ENCODE measurements around the gene CGN. TPM values are rescaled to one million over a fixed set of nuclear protein-coding genes. Genes with fewer than 3 reads are reported as not detected.

CGN gene
- total RNA-seq, 1 donor = 1.7 TPM

DNA sequence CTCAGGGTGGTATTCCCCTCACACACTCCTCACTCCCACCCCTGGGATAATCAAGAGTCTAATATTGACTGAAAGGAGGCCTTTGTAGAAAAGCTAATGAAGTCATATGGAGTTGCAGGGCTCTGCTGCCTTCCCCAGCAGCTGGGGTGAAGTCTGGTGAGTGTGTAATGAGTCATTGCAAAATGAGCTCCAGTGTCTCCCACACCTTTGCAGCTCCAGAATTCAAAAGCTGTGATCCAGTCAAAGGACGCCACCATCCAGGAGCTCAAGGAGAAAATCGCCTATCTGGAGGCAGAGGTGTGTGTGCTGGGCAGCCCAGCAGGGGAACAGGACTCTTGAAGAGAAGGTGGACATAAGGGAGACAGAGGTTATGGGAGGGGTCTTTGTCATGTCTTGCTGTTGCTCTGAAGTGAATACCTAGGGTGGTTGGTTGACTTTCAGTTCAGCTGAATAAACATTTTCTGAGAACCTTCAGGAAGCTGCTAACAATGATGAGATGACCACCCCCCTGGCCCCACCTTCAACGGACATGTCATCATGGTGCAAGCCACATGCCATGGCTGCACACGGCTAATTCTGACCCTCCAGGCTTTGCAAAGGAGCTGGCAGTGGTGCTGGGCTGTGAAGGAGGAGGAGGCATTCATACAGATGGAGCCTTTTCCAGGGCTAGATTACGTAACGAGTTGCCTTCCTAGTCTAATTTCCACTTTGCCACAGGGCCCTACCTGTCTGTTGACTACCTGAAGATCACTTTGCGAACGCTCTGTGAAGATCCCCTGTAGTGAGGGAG lies 68.4 kb downstream of the CGN start:
- no peaks in the 10 kb centered on the region for H3K4me1 ChIP-seq (ENCODE audit: insufficient read depth, low read length)
- no peak overlapping the region for H3K4me3 ChIP-seq (ENCODE audit: low read length)
- no peaks in the 10 kb centered on the region for H3K27me3 ChIP-seq (ENCODE audit: insufficient read depth, low read length)
- H3K9me3 ChIP-seq (ENCODE audit: low read depth, low read length) = no peaks in the 10 kb centered on the region

DNA sequence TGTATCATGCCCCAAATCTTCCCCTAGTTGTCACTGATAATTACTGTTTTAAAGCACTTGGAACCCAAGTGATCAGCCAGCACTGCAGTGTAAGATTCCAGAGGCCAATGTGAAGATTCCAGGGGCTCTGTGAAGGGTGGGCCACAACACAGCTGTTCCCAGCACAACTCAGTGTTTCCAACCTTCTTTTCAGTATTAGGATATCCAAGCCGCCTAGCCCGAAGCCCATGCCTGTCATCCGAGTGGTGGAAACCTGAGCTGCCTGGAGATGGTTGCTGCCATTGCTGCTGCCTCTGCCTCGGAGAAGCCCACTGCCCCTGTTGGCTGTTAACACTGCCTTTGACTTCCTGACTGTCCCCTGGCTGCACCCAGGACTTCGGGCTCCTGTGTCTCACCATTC lies 70.3 kb downstream of the CGN start:
- H3K4me1 ChIP-seq (ENCODE audit: insufficient read depth, low read length) = no peaks in the 10 kb centered on the region
- no peaks in the 10 kb centered on the region for H3K9me3 ChIP-seq (ENCODE audit: low read depth, low read length)
- H3K4me3 ChIP-seq (ENCODE audit: low read length) = no peak overlapping the region
- H3K27me3 ChIP-seq (ENCODE audit: insufficient read depth, low read length) = no peaks in the 10 kb centered on the region

DNA sequence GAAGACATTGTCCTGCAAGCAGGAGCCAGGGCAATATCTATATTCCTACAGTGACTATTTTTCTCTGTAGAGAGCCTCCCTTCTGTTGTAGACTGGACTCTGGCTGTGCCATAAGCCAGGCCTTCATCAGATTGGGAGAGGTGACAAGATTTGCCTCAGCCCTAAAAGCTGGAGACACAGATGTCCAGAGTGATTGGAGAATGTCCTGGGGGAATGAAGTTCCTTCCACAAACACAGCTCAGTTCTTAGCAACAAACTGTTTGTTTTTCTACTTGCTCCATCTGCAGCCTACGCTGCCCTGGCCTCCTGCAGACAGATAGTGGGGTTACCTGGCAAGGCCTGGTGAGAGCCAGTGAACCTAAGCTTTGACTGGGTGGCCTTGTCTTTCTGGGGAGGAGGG lies 70.7 kb downstream of the CGN start:
- Histone ChIP-seq H3K4me3 (ENCODE audit: low read length) (no peak overlapping the region), H3K4me1 (ENCODE audit: insufficient read depth, low read length) (no peaks in the 10 kb centered on the region), H3K9me3 (ENCODE audit: low read depth, low read length) (no peaks in the 10 kb centered on the region), H3K27me3 (ENCODE audit: insufficient read depth, low read length) (no peaks in the 10 kb centered on the region)

DNA sequence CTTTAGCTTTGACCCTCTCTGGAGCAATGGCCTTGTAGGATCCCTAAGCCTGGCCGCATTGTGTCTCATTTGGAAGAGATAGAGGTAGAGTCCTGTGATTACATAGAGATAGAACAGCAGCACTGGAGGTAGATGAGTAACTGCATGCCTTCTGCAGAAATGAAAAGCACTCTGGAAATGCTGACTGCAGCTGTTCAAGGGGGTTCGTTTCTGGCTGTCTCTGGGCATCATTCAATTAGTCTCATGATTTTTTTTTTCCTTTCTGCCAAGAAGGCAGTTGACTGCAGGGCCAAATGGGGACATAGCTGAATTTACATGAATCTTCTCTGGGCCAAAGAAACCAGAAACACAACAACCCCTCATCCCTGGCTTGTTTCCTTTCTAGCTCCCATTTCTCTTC lies 72.6 kb downstream of the CGN start:
- no peaks in the 10 kb centered on the region for H3K4me1 ChIP-seq (ENCODE audit: insufficient read depth, low read length)
- no peak overlapping the region for H3K4me3 ChIP-seq (ENCODE audit: low read length)
- H3K9me3 ChIP-seq (ENCODE audit: low read depth, low read length) = no peaks in the 10 kb centered on the region
- no peaks in the 10 kb centered on the region for H3K27me3 ChIP-seq (ENCODE audit: insufficient read depth, low read length)

DNA sequence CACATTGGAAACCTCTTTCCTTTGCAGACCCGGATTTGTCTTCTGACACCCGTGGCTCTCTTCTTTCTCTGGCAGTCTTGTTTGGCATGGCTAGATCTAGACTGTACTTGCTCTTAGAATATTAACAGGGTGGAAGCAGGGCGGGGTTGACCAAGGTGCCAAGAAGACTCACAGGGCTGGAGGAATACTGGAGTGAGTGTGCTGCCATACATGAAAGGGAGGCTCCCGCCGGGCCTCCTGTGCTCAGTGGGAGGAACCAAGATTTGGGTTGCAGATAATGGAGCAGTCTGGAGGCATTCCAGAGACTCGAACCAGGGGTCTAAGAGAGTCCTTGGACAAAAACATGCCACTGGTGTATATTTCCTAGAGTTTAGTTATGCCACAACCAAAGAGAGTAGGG lies 73.1 kb downstream of the CGN start:
- H3K27me3 ChIP-seq (ENCODE audit: insufficient read depth, low read length) = no peaks in the 10 kb centered on the region
- no peaks in the 10 kb centered on the region for H3K4me1 ChIP-seq (ENCODE audit: insufficient read depth, low read length)
- no peak overlapping the region for H3K4me3 ChIP-seq (ENCODE audit: low read length)
- H3K9me3 ChIP-seq (ENCODE audit: low read depth, low read length) = no peaks in the 10 kb centered on the region

DNA sequence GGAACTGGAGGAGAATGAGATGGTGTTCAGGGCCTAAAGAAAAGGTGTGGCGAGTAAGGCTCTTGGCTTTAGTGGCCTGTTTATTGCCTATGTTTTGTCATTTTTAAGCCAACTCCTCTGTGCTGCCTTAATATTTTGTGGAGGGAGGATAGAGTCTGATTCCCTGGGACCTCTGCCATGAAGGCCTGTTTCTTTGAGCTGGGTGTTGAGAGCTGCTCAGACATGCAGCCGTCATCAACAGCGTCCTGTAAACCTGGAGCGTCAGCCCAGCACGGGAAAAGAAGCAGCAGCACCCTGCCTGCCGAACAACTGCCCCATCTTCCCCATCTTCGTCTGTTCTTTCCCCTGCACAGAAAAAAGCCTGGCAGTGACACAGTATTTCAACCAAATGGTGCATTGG lies 73.6 kb downstream of the CGN start:
- Histone ChIP-seq H3K4me1 (ENCODE audit: insufficient read depth, low read length) (no peaks in the 10 kb centered on the region), H3K9me3 (ENCODE audit: low read depth, low read length) (no peaks in the 10 kb centered on the region), H3K4me3 (ENCODE audit: low read length) (no peak overlapping the region), H3K27me3 (ENCODE audit: insufficient read depth, low read length) (no peaks in the 10 kb centered on the region)

DNA sequence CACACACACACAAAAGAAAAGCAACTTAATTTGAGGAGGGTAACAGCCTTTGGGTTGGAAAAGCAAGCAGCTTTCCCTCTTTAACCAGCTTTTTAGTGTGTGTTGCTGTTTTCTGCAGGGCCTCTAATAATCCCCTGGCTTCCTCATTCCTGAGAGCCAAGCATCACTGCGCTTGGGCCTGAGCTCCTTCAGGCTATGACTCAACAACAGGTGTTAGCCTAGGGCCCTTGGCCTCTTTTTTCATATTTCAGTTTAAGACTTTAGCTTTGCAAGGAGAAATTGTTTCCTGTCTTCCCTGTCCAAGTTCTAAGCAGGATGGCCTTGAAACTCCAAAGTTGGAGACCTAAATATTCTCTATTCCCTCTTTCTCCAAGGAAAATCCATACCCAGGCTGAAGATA lies 74.4 kb downstream of the CGN start:
- no peak overlapping the region for H3K4me3 ChIP-seq (ENCODE audit: low read length)
- H3K27me3 ChIP-seq (ENCODE audit: insufficient read depth, low read length) = no peaks in the 10 kb centered on the region
- H3K9me3 ChIP-seq (ENCODE audit: low read depth, low read length) = no peaks in the 10 kb centered on the region
- no peaks in the 10 kb centered on the region for H3K4me1 ChIP-seq (ENCODE audit: insufficient read depth, low read length)

Other genes with a start within 250 kb of the CGN start
- gene ZNF687, start 229.1 kb upstream of the CGN start, total RNA-seq = 45.5 TPM
- gene PI4KB, start 184.0 kb upstream of the CGN start, total RNA-seq = 38.0 TPM
- 45.7 TPM for gene RFX5, start 164.1 kb upstream of the CGN start, total RNA-seq
- not detected for gene SELENBP1, start 138.7 kb upstream of the CGN start, total RNA-seq
- 148 TPM for gene PSMB4, start 111.8 kb upstream of the CGN start, total RNA-seq
- gene POGZ, start 51.9 kb upstream of the CGN start, total RNA-seq = 48.0 TPM
- gene TUFT1, start 28.9 kb downstream of the CGN start, total RNA-seq = 4.0 TPM
- gene SNX27, start 100.7 kb downstream of the CGN start, total RNA-seq = 26.7 TPM
- not detected for gene CELF3, start 205.4 kb downstream of the CGN start, total RNA-seq
- not detected for gene RIIAD1, start 210.1 kb downstream of the CGN start, total RNA-seq

Data from mononuclear cell (primary cell).